GM11168 (cell line): ENCODE results near the gene ARHGEF3.
"Not testable (repeated sequence)": the region's sequence is repeated elsewhere in the genome, so short reads cannot be mapped to it uniquely, and the experiment has no call there.

Experiments
- in situ Hi-C: fragments of 300-500 bp; cut with MboI; formaldehyde crosslinking; loops from one replicate; pipeline ENCODE4 v1.12.0; 2022; ENCODE audit warnings: low sequenced_read_pairs; ENCODE audit not compliant: unreplicated experiment

Gene ARHGEF3

DNA sequence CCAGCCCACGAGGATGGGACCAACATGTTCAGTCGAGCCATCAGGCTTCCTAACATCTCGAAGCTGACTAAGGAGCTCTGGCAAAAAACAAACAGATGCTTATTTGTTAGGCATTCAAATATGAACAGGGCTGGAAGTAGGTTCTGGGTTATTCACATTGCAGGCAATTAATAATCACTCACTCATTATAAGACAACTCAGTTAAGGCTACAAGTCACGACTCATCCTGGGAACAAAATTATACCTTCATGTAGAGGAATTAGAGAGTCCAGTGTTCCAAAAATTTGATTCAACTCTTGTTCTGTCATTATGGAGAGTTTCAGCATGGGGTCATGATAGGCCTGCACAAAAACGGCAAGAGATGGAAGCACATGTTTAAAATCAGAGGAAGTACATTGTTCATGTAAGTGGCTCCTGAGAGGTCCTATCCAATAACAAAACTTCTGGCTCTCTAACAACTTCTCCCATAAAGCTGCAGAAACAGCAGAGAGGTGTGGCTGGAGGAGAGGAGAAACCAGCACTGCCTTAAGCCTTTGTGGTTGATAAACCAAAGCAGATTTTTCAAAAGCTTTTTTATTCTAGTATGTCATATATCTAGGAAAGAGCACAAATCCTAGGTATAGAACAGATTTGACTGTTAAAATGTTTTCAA is 50.6 kb downstream of the ARHGEF3 start:
- in situ Hi-C loops: no loop called here

DNA sequence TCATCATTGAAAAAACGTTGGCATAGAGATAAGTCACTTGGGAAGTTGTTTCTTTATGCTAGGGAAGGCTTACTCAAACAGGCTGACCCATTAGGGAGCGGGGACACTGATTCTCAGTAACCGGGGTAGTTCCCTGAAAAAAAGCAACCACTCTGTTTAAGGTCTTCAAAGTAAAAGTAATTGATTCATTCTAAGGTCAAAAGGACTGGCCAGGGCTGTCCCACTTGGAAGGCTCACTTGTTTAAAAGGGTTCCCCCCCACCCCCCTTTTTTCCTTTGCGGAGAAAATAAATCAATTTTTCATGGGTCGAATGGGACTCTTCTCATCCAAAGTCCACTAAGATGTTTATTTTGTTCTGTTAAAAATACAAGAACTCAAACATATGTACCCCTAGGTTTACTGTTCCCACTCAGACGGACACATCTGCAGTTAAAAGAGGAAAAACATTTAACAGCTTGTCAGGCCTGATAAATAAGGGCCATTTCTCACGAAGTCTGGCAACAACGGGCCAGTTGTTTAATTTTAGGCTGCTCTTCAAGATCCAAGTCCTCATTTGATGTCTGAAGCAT is 53.0 kb downstream of the ARHGEF3 start:
- in situ Hi-C loops: no loop called here

DNA sequence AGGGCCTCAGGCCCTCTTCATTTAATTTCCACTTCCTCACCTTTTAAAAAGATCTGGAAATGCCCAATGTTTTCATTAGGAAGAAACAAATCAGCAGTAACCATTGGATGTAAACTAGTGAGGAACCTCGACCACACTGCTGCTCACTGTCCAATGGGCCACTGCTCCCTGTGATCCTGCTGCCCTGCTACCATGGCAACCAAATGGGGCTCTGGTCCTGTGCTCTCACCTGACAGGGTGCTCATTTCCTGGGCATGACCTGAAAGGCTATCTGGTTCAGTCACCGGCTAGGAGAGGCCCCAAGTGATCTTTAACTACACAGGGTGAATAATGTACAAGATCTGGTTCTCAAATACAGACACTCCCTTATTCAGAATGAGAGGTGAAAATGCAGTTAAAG is 54.6 kb downstream of the ARHGEF3 start:
- in situ Hi-C loops: no loop called here

DNA sequence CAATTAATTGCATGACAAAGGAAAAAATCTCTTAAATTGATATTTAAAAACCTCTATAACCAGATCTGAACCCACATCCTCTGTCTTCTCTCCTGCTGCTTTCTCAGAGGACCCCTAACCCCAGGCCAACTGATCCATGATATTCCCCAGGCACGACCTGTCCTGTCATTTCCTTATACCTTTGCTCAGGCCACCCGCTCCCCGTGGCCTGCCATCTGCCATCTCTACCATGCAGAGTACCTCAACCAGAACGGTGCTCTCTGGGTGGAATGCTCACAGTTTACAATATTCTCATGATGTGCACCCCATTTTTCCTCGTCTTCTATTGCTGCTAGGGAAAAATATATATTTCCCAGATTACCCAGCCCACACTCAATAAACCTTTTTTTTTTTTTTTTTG is 57.7 kb downstream of the ARHGEF3 start:
- in situ Hi-C loops: no loop called here

DNA sequence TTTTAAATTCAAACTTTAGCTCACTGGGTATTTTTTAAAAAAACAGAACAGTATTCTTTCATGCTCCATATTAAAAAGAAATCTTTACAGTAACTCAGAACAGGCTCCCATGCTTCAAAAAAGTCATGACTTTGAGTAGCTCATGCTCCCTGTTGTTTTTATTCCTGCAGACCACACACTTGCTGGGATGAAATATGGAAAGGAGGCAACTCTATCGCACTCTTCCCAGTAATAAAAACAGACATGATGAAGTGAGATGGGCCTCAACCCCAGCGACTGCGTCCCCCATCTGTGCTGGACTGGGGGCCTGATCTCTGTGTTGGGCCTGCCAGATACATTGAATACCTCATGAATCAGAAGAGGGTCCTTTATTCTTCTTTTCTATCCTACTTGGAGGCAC is 58.9 kb downstream of the ARHGEF3 start:
- in situ Hi-C loops: no loop called here

DNA sequence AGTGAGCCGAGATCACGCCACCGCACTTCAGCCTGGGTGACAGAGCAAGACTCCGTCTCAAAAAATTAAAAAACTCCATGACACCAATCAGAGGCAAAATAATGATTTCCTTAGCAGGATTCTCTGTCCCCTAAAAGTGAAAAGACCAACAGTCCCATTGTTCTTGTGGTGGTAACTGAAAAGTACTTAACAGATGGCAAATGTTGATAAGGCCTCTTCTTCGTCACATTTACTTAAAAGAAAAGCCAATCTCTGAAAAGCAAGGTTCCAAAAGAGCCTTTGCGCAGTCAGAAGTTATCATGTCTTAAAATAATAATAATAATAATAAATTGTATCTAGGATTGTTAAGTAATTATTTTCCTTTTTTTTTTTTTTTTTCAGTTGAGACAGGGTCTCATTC is 62.7 kb downstream of the ARHGEF3 start:
- in situ Hi-C loops: no loop called here

DNA sequence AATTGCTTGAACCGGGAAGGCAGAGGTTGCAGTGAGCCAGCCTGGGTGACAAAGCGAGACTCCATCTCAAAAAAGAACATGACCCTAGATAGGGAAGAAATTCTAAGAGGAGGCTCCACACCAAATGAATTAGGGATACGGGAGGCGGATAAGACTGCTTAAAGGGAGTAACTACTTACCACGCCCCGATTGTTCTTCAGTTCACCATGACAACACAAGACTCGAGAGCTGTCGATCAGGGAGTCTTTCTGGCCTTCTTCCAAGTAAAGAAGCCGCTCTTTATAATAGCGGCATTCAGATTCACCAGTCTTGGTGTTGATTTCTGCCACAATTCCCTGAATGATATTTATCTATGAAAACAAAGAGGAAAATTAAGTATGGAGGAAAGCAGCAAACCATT is 64.7 kb downstream of the ARHGEF3 start:
- in situ Hi-C loops: no loop called here

DNA sequence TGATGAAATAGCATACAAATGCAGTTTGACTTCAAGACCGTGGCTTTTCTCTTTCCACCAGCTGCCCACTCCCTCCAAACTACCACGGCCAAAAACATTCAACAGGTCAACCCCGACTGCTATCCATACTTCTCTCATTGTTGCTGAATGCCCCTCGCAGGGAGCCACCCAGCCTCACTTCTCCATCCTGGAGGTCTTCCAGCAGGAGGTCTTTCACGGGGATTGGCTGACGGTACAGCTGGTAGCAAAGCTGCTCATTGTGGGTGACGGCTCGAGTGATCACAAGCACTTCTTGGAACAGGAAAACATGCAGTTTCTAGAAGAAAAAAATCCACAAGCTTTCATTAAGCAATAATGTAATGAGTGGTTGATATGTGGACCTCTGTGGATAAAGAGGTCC is 69.6 kb downstream of the ARHGEF3 start:
- in situ Hi-C loops: no loop called here

DNA sequence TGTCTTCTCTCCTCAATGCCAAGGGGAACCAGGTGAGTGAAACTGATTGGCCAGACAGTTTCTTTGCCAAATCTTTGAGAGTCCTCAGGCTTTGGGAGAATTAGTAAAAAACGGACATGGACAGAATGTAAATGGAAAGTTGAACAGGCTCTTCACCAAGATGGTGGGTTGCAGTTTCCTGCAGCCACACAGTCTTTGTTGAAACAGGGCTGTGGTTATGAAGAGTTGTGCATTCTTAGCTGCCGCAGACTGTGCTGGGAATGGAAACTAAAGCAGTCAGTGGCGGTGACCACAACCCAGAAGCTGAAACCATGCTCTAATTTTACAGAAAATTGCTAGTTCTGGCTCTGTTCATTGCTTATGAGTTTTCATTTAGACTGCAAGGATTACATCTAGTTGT is 76.6 kb downstream of the ARHGEF3 start:
- in situ Hi-C loops: no loop called here

DNA sequence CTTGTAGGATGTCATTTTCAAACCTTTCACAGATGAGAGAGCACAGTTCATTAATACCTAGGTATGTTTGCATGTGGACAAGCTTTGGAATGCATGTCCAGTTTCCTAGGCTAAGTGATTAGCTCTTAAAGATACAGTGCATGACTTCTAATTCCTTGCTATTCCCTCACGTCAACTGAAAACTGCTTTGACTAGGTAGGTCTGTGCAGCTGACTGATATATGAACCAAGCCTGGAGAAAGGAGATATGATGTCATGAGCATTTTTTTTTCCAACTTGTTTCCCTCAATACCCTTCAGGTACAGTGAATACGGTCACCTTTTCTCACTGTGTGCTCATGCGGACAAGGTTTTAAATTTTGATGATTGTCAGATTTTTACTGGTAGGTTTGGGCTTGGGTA is 77.1 kb downstream of the ARHGEF3 start:
- in situ Hi-C loops: loop anchor here (5.0 kb wide), 1 partner anchor 73 kb away; no protein-coding TSS in a partner anchor

DNA sequence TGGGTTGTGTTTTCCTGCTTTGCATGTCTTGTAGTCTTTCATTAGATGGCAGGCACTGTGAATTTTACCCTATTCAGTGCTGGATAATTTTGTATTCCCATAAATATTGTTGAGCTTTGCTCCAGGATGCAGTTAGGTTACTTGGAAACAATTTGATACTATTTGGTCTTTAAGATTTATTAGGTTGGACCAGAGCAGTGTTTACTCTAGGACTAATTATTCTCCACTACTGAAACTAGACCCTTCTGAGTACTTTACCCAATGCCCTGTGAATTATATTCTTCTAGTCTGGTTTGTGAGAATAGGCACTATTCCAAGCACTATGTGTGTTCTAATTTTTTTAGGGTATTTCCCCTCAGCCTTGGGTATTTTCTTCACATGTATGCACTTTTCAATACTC is 80.9 kb downstream of the ARHGEF3 start:
- in situ Hi-C loops: loop anchor here (5.0 kb wide), 1 partner anchor 76 kb away; no protein-coding TSS in a partner anchor

DNA sequence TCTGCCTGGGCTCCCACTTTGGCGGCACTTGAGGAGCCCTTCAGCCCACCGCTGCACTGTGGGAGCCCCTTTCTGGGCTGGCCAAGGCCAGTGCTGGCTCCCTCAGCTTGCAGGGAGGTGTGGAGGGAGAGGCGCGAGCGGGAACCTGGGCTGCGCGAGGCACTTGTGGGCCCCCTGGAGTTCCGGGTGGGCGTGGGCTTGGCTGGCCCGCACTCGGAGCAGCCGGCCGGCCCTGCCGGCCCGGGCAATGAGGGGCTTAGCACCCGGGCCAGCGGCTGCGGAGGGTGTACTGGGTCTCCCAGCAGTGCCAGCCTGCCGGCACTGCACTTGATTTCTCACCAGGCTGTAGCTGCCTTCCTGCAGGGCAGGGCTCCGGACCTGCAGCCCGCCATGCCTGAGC is 82.9 kb downstream of the ARHGEF3 start:
- in situ Hi-C loops: not testable (repeated sequence)

DNA sequence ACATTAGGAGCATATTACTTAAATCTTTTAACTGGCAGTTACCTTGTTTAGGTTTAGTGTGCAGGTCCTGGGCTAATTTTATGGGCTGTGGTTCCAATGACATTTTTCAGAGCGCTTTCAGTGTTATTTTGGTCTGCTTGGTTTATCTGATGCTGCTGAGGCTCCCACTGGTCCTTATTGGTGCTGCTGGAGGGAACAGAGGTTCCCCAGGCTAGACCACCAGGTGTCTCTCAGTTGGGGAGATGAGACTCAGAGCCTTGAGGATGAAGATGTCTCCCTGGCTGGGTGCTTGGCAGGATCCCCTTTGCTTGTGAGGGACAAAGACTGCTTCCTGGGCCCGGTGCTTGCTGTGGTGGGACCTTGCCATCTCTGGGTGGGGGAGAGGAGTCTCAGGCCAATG is 90.4 kb downstream of the ARHGEF3 start:
- in situ Hi-C loops: no loop called here

DNA sequence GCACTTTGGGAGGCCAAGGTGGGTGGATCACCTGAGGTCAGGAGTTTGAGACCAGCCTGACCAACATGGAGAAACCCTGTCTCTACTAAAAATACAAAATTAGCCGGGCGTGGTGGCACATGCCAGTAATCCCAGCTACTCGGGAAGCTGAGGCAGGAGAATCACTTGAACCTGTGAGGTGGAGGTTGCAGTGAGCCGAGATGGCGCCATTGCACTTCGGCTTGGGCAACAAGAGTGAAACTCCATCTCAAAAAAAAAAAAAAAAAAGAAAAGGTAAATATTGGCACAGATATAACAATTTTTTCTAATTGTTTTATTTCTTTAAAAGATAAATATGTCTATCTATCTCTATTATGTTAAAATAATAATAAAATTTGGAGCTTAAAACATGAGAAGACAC is 94.3 kb downstream of the ARHGEF3 start:
- in situ Hi-C loops: loop anchor here (10.0 kb wide), 1 partner anchor 87 kb away; no protein-coding TSS in a partner anchor

DNA sequence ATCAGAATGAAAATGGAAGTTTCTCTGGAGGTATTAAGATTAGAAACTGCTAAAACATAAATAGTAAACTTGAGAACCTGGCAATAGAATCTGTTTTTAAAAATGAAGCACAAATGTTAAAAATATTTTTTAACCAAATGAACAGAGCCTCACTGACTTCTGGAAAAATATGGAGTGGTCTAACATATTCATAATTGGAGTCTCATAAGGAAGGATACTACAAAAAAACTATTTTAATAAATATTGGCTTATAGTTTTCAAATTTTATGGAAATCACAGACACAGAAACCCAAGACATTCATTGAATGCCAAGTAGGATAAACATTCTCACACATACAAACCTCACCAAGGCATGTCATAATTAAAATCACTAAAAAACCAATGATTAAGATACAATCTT is 95.1 kb downstream of the ARHGEF3 start:
- in situ Hi-C loops: loop anchor here (10.0 kb wide), 1 partner anchor 88 kb away; no protein-coding TSS in a partner anchor

DNA sequence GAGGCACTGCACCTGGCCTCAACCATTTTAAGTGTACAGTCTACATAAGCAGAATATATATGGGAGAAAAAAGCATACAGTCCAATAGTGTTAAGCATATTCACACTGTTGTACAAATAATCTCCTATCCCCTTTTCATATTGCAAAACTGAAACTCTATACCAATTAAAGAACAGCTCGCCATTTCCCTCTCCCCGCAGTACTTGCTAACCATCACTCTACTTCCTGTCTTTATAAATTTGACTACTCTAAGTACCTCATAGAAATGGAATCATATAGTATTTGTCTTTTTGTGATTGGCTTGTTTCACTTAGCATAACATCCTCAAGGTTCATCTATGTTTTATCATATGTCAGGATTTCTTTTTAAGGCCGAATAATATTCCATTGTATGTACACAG is 97.0 kb downstream of the ARHGEF3 start:
- in situ Hi-C loops: loop anchor here (5.0 to 10.0 kb wide), 2 partner anchors 90 to 288 kb away; no protein-coding TSS in a partner anchor

DNA sequence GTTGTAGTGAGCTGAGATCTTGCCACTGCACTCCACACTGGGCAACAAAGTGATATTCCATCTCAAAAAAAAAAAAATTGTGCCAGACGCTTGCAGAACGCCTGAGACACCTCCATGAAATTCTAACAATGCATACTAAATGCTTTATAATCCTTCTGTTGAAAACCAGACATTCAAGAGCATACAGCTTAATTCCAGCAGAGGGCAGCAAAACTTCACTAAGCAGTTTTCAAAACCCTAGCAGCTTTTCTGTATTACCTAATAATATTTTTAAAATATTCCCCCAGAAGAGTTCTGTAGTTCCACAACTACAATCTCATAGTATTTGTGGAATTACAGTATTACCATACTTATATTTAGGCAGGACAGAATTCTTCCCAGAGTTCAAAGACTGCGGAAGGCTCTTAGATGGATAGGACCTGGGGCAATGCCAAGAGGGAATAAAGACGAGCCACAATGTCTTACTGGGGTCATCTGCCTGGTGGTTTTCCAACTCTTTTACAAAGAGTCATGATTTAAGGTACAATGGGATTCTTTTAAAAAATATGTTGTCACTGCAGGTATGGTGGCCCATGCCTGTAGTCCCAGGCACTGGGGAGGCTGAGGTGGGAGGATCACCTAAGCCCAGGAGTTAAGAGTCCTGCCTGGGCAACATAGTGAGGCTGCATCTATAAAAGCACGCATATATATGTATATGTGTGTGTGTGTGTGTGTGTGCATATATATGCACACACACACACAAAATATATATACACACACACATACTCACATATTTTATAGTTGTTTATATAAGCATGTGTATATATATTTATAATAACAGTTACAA is 99.0 kb downstream of the ARHGEF3 start:
- in situ Hi-C loops: loop anchor here (5.0 to 10.0 kb wide), 2 partner anchors 92 to 290 kb away; no protein-coding TSS in a partner anchor

DNA sequence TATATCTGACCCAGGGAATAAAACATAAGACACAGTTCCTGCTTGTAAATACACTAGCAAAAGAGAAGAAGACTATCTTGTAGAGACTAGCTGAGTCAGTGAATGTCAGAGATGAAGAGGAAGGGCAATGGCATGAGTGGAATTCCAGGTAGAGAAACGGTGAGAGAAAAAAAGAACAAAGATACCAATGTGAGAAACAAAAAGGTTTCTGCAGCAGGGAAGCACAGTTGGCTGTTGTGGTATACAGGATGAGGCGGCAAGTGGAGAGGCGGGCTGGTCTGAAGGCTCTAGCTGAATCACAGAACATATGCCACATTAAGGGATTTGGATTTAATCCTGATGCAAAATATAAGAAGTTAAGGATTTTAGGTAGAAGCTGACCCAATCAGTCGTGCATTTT is 101.6 kb downstream of the ARHGEF3 start:
- in situ Hi-C loops: loop anchor here (5.0 to 10.0 kb wide), 2 partner anchors 95 to 292 kb away; no protein-coding TSS in a partner anchor

DNA sequence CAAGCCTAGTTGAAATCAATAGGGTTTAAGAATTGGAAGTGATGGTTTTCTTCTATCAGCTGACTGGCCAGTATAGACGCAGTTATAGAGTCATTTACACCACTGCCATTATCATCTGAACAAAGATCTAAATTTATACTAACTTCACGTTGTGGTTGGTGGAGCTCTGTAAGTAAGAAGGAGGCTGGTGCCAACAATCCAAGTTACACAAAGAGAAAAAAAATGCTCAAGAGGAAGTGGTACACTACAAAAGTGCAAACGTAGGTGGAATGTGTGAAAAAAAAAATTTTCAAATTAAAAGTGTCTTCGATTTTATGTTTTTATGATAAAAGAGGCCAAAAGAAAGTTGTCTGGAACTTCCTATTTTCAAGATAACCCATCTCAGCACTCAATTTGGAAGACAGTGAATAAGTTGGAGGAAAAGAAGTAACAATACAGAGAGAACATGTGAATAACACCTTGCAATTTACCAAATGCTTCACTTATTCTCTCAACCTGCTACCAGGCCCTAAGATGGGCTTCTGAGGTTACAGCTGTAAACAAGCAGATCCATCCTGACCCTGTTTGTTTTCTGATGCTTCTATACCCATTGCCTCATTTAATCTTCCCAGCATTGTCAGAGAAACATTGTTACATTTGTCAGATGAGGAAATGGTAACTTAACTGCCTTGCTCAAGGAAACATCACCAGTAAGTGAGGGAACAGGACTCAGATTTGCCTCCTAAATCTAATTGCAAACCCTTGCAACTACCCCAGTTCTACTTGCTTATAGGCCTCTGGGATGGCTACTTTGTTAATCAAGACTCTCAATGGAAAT is 106.7 kb downstream of the ARHGEF3 start:
- in situ Hi-C loops: no loop called here

DNA sequence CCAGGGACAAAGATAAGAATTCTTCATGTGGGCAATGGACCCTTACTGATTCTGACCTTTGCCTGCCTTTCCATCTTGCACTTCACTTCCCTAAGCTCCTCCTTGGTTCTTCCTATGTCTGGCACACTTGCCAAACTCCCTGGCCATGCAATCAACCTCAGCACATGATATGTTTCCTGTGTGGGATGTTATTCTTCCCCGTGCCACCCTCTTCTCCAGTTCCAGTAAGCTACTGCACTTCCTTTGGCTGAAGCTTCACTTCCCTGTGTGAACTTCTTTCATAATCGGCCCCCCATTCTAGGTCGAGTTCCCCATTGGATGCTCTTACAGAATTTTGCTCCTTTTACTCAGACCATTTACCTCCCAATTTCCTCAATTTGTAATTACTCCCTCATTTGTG is 108.0 kb downstream of the ARHGEF3 start:
- in situ Hi-C loops: no loop called here
